Embryonic facial prominence (tissue), 1 donor: Measurements from ENCODE around the gene ZBTB44.
"Not testable (repeated sequence)": the region's sequence is repeated elsewhere in the genome, so short reads cannot be mapped to it uniquely, and the experiment has no call there.

Experiments
- DNase-seq: peaks from one replicate; pipeline ENCODE4 v3.0.0-alpha.2; 2016; ENCODE audit errors: extremely low spot score

ZBTB44 gene

GRCh38 chr11:130247319-130247718 lies 67.4 kb downstream of the ZBTB44 start:
- DNase-seq = no peak

- no peak for DNase-seq
Observed at GRCh38 chr11:130246738-130247137, 68.0 kb downstream of the ZBTB44 start.

GRCh38 chr11:130246270-130246669 lies 68.4 kb downstream of the ZBTB44 start:
- DNase-seq = no peak

GRCh38 chr11:130245375-130245774 lies 69.3 kb downstream of the ZBTB44 start:
- DNase-seq = not testable (repeated sequence)

GRCh38 chr11:130244848-130245247 lies 69.9 kb downstream of the ZBTB44 start:
- no peak for DNase-seq

GRCh38 chr11:130243816-130244215 lies 70.9 kb downstream of the ZBTB44 start:
- DNase-seq = no peak

GRCh38 chr11:130241713-130242112 lies 73.0 kb downstream of the ZBTB44 start:
- no peak for DNase-seq

- DNase-seq = no peak
Observed at GRCh38 chr11:130237282-130238006, 77.3 kb downstream of the ZBTB44 start.

- DNase-seq = no peak
Observed at GRCh38 chr11:130234315-130234714, 80.4 kb downstream of the ZBTB44 start.

- not testable (repeated sequence) for DNase-seq
Observed at GRCh38 chr11:130233888-130234287, 80.8 kb downstream of the ZBTB44 start.

GRCh38 chr11:130233486-130233885 lies 81.2 kb downstream of the ZBTB44 start:
- not testable (repeated sequence) for DNase-seq

GRCh38 chr11:130227373-130227772 lies 87.3 kb downstream of the ZBTB44 start:
- no peak for DNase-seq

- DNase-seq = no peak
Observed at GRCh38 chr11:130223291-130223971, 91.3 kb downstream of the ZBTB44 start.

- DNase-seq = no peak
Observed at GRCh38 chr11:130220311-130221035, 94.2 kb downstream of the ZBTB44 start.

GRCh38 chr11:130219148-130219547 lies 95.6 kb downstream of the ZBTB44 start:
- no peak for DNase-seq

- DNase-seq = no peak
Observed at GRCh38 chr11:130218501-130219070, 96.1 kb downstream of the ZBTB44 start.

- DNase-seq = no peak
Observed at GRCh38 chr11:130217133-130218031, 97.3 kb downstream of the ZBTB44 start.

GRCh38 chr11:130216591-130217132 lies 98.1 kb downstream of the ZBTB44 start:
- DNase-seq = no peak

GRCh38 chr11:130216221-130216550 lies 98.5 kb downstream of the ZBTB44 start:
- no peak for DNase-seq

GRCh38 chr11:130215531-130216220 lies 99.0 kb downstream of the ZBTB44 start:
- DNase-seq = no peak
